ENCODE measurements around the gene MAP4K2.

DNA sequence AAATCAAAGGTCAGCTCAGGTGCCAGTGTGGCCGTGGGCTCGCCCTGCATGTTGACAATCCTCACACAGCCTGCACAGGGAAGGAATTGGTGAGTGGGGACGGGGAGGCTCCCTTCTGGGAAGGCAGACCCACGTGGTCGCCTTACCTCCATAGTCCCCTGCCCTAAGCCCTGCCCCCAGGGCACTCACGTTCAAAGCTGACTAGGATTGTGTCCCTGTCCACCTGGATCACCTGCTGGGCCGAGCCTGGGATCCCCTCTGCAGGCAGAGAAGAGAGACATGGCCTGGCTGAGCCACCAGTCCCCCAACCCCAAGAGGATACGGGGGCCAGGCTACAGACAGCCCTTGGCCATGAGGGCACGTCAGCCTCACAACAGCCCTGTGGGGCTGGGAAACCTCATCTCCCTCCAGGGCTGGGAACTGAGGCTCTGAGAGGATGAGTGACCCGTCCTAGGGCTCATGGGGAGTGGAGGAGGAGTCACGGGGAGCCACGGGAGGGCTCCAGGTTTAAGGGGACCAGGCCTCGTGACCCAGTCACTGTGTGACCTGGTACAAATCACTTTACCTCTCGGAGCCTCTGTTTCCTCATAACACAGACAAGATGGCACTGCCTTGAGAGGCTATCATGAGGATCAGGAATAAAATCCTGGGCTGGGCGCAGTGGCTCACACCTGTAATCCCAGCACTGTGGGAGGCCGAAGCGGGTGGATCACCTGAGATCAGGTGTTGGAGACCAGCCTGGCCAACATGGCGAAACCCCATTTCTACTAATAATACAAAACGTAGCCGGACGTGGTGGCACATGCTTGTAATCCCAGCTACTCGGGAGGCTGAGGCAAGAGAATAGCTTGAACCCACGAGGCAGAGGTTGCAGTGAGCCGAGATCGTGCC is 12.6 kb downstream of the MAP4K2 start:
- TF ChIP-seq, protein P1, sequence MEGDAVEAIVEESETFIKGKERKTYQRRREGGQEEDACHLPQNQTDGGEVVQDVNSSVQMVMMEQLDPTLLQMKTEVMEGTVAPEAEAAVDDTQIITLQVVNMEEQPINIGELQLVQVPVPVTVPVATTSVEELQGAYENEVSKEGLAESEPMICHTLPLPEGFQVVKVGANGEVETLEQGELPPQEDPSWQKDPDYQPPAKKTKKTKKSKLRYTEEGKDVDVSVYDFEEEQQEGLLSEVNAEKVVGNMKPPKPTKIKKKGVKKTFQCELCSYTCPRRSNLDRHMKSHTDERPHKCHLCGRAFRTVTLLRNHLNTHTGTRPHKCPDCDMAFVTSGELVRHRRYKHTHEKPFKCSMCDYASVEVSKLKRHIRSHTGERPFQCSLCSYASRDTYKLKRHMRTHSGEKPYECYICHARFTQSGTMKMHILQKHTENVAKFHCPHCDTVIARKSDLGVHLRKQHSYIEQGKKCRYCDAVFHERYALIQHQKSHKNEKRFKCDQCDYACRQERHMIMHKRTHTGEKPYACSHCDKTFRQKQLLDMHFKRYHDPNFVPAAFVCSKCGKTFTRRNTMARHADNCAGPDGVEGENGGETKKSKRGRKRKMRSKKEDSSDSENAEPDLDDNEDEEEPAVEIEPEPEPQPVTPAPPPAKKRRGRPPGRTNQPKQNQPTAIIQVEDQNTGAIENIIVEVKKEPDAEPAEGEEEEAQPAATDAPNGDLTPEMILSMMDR (conservative IDR thresholded peaks at IDR 0.05): no peak
- no peak for TF ChIP-seq EZH2 (IDR thresholded peaks at IDR 0.05; ENCODE audit: low read depth)
